HL-60 (cell line): ENCODE results near the gene NRCAM.
"Not testable (repeated sequence)": the region's sequence is repeated elsewhere in the genome, so short reads cannot be mapped to it uniquely, and the experiment has no call there.

ENCODE experiments used
- DNase-seq, 2 experiments: peaks; one replicate each; pipeline ENCODE4 v3.0.0-alpha.2; 2010 to 2020; ENCODE audit warnings: low read depth in 1 of 2, low spot score in 1 of 2
- H3K27ac ChIP-seq: fragments of 250-450 bp; sonication (Bioruptor Pico); replicated peaks from 2 replicates; pipeline ENCODE4 v1.5.1; 2020; ENCODE audit warnings: mild to moderate bottlenecking, moderate library complexity
- H3K27me3 ChIP-seq: fragments of 250-450 bp; sonication (Bioruptor Pico); 2 replicates; pipeline ENCODE4 v1.5.1; 2021; ENCODE audit warnings: mild to moderate bottlenecking, moderate library complexity; ENCODE audit not compliant: insufficient read depth, poor library complexity, severe bottlenecking
- H3K4me3 ChIP-seq: replicated peaks from 2 replicates; pipeline ENCODE4 v1.5.1; 2011; ENCODE audit warnings: mild to moderate bottlenecking, control low read depth, low read length; ENCODE audit not compliant: insufficient read depth
- CTCF ChIP-seq: IDR thresholded peaks from one replicate; pipeline ENCODE4 v1.5.1; 2011; ENCODE audit warnings: low read length, control low read depth, inconsistent platforms; ENCODE audit not compliant: insufficient read depth
- GABPA ChIP-seq: IDR thresholded peaks from 2 replicates; pipeline ENCODE4 v1.6.1; 2012; ENCODE audit warnings: low read depth
- POLR2AphosphoS5 ChIP-seq: IDR thresholded peaks from 2 replicates; pipeline ENCODE4 v1.6.1; 2012; ENCODE audit warnings: low read depth
- REST ChIP-seq: IDR thresholded peaks from 2 replicates; pipeline ENCODE4 v1.6.1; 2012; ENCODE audit warnings: low read depth; ENCODE audit not compliant: insufficient replicate concordance
- SPI1 ChIP-seq: IDR thresholded peaks from 2 replicates; pipeline ENCODE4 v1.6.1; 2012; ENCODE audit warnings: low read depth, mild to moderate bottlenecking, borderline replicate concordance

Gene NRCAM

GRCh38 chr7:108480311-108480710 is 24.1 kb upstream of the NRCAM start:
- Histone ChIP-seq H3K4me3 (no peak overlapping the region), H3K27me3 (no peaks in the 10 kb centered on the region), H3K27ac (no peak overlapping the region)
- no peak for DNase-seq
- no peak for TF ChIP-seq CTCF
- no peak for TF ChIP-seq SPI1
- TF ChIP-seq POLR2AphosphoS5, result no peak
- no peak for TF ChIP-seq GABPA

GRCh38 chr7:108479751-108480150 is 23.5 kb upstream of the NRCAM start:
- no peaks in the 10 kb centered on the region for H3K27me3 ChIP-seq
- TF ChIP-seq POLR2AphosphoS5 (no peak), SPI1 (no peak)
- H3K4me3 ChIP-seq, result no peak overlapping the region
- DNase-seq, result no peak
- no peak overlapping the region for H3K27ac ChIP-seq

- H3K27ac ChIP-seq, result no peak overlapping the region
- H3K27me3 ChIP-seq, result no peaks in the 10 kb centered on the region
- no peak for DNase-seq
- no peak for TF ChIP-seq POLR2AphosphoS5
- TF ChIP-seq GABPA, result no peak
- TF ChIP-seq SPI1, result no peak
- no peak for TF ChIP-seq CTCF
- TF ChIP-seq REST, result no peak
- H3K4me3 ChIP-seq, result no peak overlapping the region
Observed at GRCh38 chr7:108479118-108479517, 22.9 kb upstream of the NRCAM start.

GRCh38 chr7:108468246-108468645 is 12.0 kb upstream of the NRCAM start:
- H3K4me3 ChIP-seq, result no peak overlapping the region
- TF ChIP-seq SPI1 (no peak), GABPA (no peak), POLR2AphosphoS5 (no peak)
- DNase-seq, result no peak
- no peaks in the 10 kb centered on the region for H3K27me3 ChIP-seq
- no peak overlapping the region for H3K27ac ChIP-seq

DNA sequence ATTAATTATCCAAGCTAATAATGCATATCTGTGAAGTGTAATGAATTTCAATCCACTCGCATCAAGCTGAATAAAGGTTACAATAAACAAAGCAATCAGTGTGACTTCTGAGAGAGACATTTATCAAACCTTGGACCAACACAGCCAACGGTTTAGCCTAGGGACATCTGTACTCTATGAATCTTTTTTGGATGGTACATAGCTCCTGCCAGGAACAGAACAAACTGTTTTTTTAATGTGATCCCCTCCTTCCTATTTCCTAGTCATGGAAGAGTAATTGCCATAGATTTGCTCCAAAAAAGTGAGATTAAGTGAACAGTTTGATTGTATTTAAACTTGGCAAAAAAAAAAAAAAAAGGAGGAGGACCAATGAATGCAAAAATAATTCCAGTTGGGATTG is 11.2 kb upstream of the NRCAM start:
- H3K27me3 ChIP-seq, result no peaks in the 10 kb centered on the region
- TF ChIP-seq REST (no peak), CTCF (no peak), GABPA (no peak), POLR2AphosphoS5 (no peak), SPI1 (no peak)
- no peak for DNase-seq
- H3K27ac ChIP-seq, result no peak overlapping the region
- no peak overlapping the region for H3K4me3 ChIP-seq

DNA sequence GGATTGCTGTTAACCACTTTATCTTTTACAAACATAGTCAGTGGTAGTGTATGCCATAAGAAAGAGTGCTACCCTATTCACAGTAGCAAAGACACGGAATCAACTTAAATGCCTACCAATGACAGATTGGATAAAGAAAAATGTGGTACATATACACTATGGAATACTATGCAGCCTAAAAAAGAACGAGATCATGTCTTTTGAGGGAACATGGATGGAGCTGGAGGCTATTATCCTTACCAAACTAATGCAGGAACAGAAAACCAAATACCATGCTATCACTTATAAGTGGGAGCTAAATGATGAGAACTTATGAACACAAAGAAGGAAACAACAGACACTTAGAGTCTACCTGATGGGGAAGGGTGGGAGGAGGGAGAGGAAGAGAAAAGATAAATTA is 10.1 kb upstream of the NRCAM start:
- H3K4me3 ChIP-seq, result not testable (repeated sequence)

More for the DNA sequence above, 10.1 kb upstream of the NRCAM start:
- not testable (repeated sequence) for H3K27me3 ChIP-seq, H3K27ac ChIP-seq, DNase-seq
